Activated T-cell treated with anti-CD3 and anti-CD28 coated beads, Interleukin-2, amount 50 U/mL, for 24 hours (primary cell): ENCODE measurements around the gene CXCL12.

Experiments used
- DNase-seq: peaks from one replicate; pipeline ENCODE4 v3.0.0-alpha.2; 2020
- H3K27ac Mint-ChIP-seq: 2 replicates; pipeline ENCODE4 v1.8.0; 2020; ENCODE audit warnings: mild to moderate bottlenecking, mixed read lengths
- H3K27me3 Mint-ChIP-seq: 2 replicates; pipeline ENCODE4 v1.8.0; 2020; ENCODE audit warnings: mixed read lengths
- H3K36me3 Mint-ChIP-seq: 2 replicates; pipeline ENCODE4 v1.8.0; 2020; ENCODE audit warnings: low read depth, mixed read lengths
- H3K4me1 Mint-ChIP-seq: 2 replicates; pipeline ENCODE4 v1.8.0; 2020; ENCODE audit warnings: low read depth, mixed read lengths
- H3K4me3 Mint-ChIP-seq: 2 replicates; pipeline ENCODE4 v1.8.0; 2020; ENCODE audit warnings: mild to moderate bottlenecking, moderate library complexity, mixed read lengths
- H3K9me3 Mint-ChIP-seq: 2 replicates; pipeline ENCODE4 v1.8.0; 2020; ENCODE audit warnings: mixed read lengths

Gene CXCL12

GRCh38 chr10:44385026-44385695 is at the start of gene CXCL12:
Gene CXCL12 (minus strand): TSS chr10:44385097. CDS start chr10:44385005, 92 bp downstream.
- H3K4me3 Mint-ChIP-seq = peak within 1 kb of the TSS; percentile 46
- no peak within 1 kb of the TSS for H3K27ac Mint-ChIP-seq
- peaks cover 50% of the 10 kb centered on the region for H3K27me3 Mint-ChIP-seq
- no peaks in the 10 kb centered on the region for H3K36me3 Mint-ChIP-seq
- DNase-seq = peak; percentile 24
- H3K9me3 Mint-ChIP-seq = no peaks in the 10 kb centered on the region
- H3K4me1 Mint-ChIP-seq = peaks cover 6% of the 10 kb centered on the region

GRCh38 chr10:44427479-44427878 is 42.6 kb upstream of the CXCL12 start:
- Mint-ChIP-seq H3K4me3 (no peak overlapping the region), H3K36me3 (no peaks in the 10 kb centered on the region), H3K4me1 (no peaks in the 10 kb centered on the region), H3K9me3 (peaks cover 10% of the 10 kb centered on the region), H3K27me3 (no peaks in the 10 kb centered on the region), H3K27ac (no peak overlapping the region)
- no peak for DNase-seq

- Mint-ChIP-seq H3K36me3 (no peaks in the 10 kb centered on the region), H3K27me3 (no peaks in the 10 kb centered on the region), H3K27ac (no peak overlapping the region), H3K4me3 (no peak overlapping the region), H3K4me1 (no peaks in the 10 kb centered on the region), H3K9me3 (peaks cover 9% of the 10 kb centered on the region)
- no peak for DNase-seq
These were observed 42.1 kb upstream of the CXCL12 start for GRCh38 chr10:44427037-44427436.

- Mint-ChIP-seq H3K4me3 (no peak overlapping the region), H3K4me1 (no peaks in the 10 kb centered on the region), H3K9me3 (peaks cover 7% of the 10 kb centered on the region), H3K36me3 (no peaks in the 10 kb centered on the region), H3K27me3 (no peaks in the 10 kb centered on the region), H3K27ac (no peak overlapping the region)
- no peak for DNase-seq
These were observed 41.5 kb upstream of the CXCL12 start for GRCh38 chr10:44426247-44427034.

GRCh38 chr10:44425466-44425865 is 40.6 kb upstream of the CXCL12 start:
- no peak overlapping the region for H3K4me3 Mint-ChIP-seq
- H3K27me3 Mint-ChIP-seq = no peaks in the 10 kb centered on the region
- no peaks in the 10 kb centered on the region for H3K36me3 Mint-ChIP-seq
- DNase-seq = no peak
- no peaks in the 10 kb centered on the region for H3K4me1 Mint-ChIP-seq
- H3K27ac Mint-ChIP-seq = no peak overlapping the region
- no peaks in the 10 kb centered on the region for H3K9me3 Mint-ChIP-seq

- H3K4me1 Mint-ChIP-seq = no peaks in the 10 kb centered on the region
- DNase-seq = no peak
- no peaks in the 10 kb centered on the region for H3K36me3 Mint-ChIP-seq
- H3K4me3 Mint-ChIP-seq = no peak overlapping the region
- no peaks in the 10 kb centered on the region for H3K27me3 Mint-ChIP-seq
- H3K27ac Mint-ChIP-seq = no peak overlapping the region
- no peaks in the 10 kb centered on the region for H3K9me3 Mint-ChIP-seq
These were observed 40.1 kb upstream of the CXCL12 start for GRCh38 chr10:44424957-44425356.

- Mint-ChIP-seq H3K27ac (no peak overlapping the region), H3K9me3 (no peaks in the 10 kb centered on the region), H3K4me1 (no peaks in the 10 kb centered on the region), H3K27me3 (no peaks in the 10 kb centered on the region), H3K4me3 (no peak overlapping the region), H3K36me3 (no peaks in the 10 kb centered on the region)
- DNase-seq = no peak
These were observed 39.4 kb upstream of the CXCL12 start for GRCh38 chr10:44424298-44424697.

- Mint-ChIP-seq H3K4me1 (no peaks in the 10 kb centered on the region), H3K27me3 (peaks cover 2% of the 10 kb centered on the region), H3K36me3 (no peaks in the 10 kb centered on the region), H3K27ac (no peak overlapping the region), H3K9me3 (no peaks in the 10 kb centered on the region), H3K4me3 (no peak overlapping the region)
- no peak for DNase-seq
These were observed 37.7 kb upstream of the CXCL12 start for GRCh38 chr10:44422570-44423101.

- no peak overlapping the region for H3K4me3 Mint-ChIP-seq
- H3K4me1 Mint-ChIP-seq = no peaks in the 10 kb centered on the region
These were observed 37.3 kb upstream of the CXCL12 start for GRCh38 chr10:44422153-44422552.

GRCh38 chr10:44419790-44420549 is 35.1 kb upstream of the CXCL12 start:
- no peaks in the 10 kb centered on the region for H3K36me3 Mint-ChIP-seq
- H3K4me1 Mint-ChIP-seq = no peaks in the 10 kb centered on the region
- no peak overlapping the region for H3K4me3 Mint-ChIP-seq
- no peak overlapping the region for H3K27ac Mint-ChIP-seq
- no peaks in the 10 kb centered on the region for H3K9me3 Mint-ChIP-seq
- peaks cover 2% of the 10 kb centered on the region for H3K27me3 Mint-ChIP-seq
- DNase-seq = no peak

More at GRCh38 chr10:44422153-44422552, 37.3 kb upstream of the CXCL12 start:
- no peaks in the 10 kb centered on the region for H3K9me3 Mint-ChIP-seq
- no peaks in the 10 kb centered on the region for H3K36me3 Mint-ChIP-seq
- H3K27me3 Mint-ChIP-seq = peaks cover 2% of the 10 kb centered on the region
- DNase-seq = no peak
- H3K27ac Mint-ChIP-seq = no peak overlapping the region

GRCh38 chr10:44418637-44419036 is 33.7 kb upstream of the CXCL12 start:
- H3K4me1 Mint-ChIP-seq = no peaks in the 10 kb centered on the region
- DNase-seq = no peak
- no peaks in the 10 kb centered on the region for H3K36me3 Mint-ChIP-seq
- no peak overlapping the region for H3K4me3 Mint-ChIP-seq
- no peak overlapping the region for H3K27ac Mint-ChIP-seq
- H3K27me3 Mint-ChIP-seq = peaks cover 5% of the 10 kb centered on the region
- no peaks in the 10 kb centered on the region for H3K9me3 Mint-ChIP-seq

GRCh38 chr10:44417761-44418160 is 32.9 kb upstream of the CXCL12 start:
- no peak for DNase-seq
- no peaks in the 10 kb centered on the region for H3K9me3 Mint-ChIP-seq
- no peaks in the 10 kb centered on the region for H3K36me3 Mint-ChIP-seq
- no peaks in the 10 kb centered on the region for H3K4me1 Mint-ChIP-seq
- H3K27ac Mint-ChIP-seq = no peak overlapping the region
- H3K4me3 Mint-ChIP-seq = no peak overlapping the region
- H3K27me3 Mint-ChIP-seq = peaks cover 11% of the 10 kb centered on the region

GRCh38 chr10:44416936-44417335 is 32.0 kb upstream of the CXCL12 start:
- DNase-seq = no peak
- no peak overlapping the region for H3K27ac Mint-ChIP-seq
- no peaks in the 10 kb centered on the region for H3K36me3 Mint-ChIP-seq
- H3K27me3 Mint-ChIP-seq = peaks cover 18% of the 10 kb centered on the region
- H3K4me3 Mint-ChIP-seq = no peak overlapping the region
- no peaks in the 10 kb centered on the region for H3K4me1 Mint-ChIP-seq
- H3K9me3 Mint-ChIP-seq = no peaks in the 10 kb centered on the region

- H3K9me3 Mint-ChIP-seq = no peaks in the 10 kb centered on the region
- H3K27me3 Mint-ChIP-seq = peaks cover 26% of the 10 kb centered on the region
- no peaks in the 10 kb centered on the region for H3K4me1 Mint-ChIP-seq
- no peak overlapping the region for H3K4me3 Mint-ChIP-seq
- no peak overlapping the region for H3K27ac Mint-ChIP-seq
- H3K36me3 Mint-ChIP-seq = no peaks in the 10 kb centered on the region
- no peak for DNase-seq
These were observed 31.3 kb upstream of the CXCL12 start for GRCh38 chr10:44416021-44416771.
